Suppressor macrophage treated with lipopolysaccharide for 4 hours (primary cell): ENCODE measurements around the gene TLE4.

Experiments used
- DNase-seq: peaks from one replicate; pipeline ENCODE4 v3.0.0-alpha.2; 2020

TLE4 gene

DNA sequence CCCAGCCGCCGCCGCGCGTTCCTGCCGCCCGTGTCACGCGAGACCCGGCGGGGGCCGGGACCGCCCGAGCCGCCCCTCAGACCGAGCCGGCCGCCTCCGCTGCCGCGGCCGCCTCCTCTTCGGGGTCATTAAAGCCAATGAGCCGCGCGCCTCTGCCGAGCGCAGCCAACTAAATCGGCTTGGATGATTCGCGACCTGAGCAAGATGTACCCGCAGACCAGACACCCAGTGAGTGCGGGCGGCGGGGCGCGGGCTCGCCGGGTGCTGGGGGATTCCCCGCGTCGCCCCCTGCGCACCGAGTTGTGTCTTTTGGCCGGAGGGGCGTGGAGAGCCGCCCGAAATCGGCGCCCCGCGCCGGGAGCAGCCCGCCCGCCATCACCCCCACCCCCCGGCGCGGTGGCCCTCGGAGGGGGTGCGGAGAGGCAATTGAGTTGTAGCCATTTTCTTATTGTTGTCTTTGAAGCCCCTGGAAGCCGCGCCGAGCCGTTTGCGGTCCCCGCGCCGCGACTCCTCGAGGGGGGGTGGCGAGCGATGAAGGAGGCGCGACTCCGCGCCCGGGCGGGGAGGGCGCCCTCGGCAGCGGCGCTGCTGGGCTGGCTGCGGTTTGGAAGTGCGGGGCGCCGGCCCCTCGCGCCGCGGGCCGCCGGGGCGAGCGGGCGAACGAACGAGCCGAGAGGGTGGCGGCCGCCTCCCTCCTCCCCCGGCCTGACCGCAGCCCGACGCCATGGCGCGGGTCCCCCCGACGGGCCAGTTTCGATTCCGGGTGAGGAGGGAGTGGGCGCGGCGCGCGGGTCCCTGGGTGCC lies 1.0 kb downstream of the TLE4 start:
- DNase-seq = peak; percentile 66

DNA sequence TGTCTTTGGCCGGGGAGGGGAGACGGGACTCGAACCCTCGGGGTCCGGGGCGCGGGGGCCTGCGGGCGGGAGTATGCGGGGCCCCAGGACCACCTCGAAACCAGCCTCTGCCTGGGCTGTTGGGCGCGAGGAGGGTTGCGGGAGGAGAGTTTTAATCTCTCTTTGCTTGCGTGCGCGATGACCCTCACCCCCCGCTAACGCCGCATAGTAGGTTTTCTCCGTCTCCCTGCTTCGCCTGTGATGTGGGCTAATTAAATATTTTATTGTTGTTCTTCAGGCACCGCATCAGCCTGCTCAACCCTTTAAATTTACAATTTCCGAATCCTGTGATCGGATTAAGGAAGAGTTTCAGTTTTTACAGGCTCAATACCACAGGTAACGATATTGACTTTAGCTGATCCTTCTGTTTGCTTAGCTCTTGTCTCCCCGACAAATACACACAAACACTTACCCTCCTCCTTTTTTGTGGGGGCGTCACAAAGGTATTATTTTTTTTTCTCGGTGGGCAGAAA lies 1.7 kb downstream of the TLE4 start:
- no peak for DNase-seq

DNA sequence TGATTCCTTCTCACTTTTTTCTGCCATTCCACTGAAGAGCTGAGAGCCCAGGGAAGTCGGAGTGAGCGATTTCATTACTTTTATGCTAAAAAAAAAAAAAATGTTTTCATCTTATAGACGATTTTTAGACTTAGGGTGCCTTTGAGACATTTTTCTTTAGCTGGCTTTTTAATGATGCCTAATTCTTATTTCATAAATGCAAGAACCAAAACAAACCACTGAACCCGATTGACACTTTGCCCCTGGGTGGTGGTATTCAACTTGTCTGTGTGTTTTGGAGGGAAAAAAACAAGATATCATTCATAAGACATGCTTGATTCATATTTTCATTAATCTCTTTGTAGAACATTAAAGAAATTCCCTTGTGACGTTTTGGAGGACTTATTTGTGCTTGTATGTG lies 2.4 kb downstream of the TLE4 start:
- DNase-seq = no peak

DNA sequence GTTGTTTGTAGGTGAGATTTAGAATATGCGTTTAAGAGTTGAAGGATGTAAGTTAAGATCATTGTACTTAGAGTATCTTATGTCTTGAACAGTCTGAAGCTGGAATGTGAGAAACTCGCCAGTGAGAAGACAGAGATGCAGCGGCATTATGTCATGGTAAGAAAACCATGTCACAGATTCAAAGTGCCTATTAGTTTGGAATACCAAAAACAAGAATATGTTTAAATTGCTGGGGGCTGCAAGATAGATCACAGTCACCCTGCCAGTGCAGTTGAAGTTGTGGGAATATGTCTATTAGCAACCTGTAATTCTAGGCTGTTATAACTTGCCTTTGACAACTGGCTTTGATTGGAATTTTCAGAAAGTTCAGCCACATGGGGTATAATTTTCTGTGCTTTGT lies 3.0 kb downstream of the TLE4 start:
- no peak for DNase-seq

DNA sequence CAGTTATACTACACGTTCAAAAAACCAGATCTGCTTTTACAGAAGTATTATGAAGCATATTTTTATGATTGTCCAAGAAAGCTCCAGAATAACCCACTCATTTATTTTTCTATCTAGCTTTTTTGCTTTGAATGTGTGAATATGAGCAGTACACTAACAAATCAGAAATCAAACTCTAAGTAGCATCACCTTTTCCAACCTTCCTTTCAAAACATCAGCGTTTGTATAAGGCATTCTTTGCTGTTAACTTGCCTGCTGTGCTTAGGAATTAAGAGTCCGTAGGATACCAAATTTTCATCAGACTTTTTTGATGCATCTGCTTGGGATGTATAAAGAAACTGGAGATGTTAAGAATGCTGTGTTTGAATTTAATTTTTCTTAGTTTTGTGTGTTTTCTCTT lies 3.8 kb downstream of the TLE4 start:
- no peak for DNase-seq

DNA sequence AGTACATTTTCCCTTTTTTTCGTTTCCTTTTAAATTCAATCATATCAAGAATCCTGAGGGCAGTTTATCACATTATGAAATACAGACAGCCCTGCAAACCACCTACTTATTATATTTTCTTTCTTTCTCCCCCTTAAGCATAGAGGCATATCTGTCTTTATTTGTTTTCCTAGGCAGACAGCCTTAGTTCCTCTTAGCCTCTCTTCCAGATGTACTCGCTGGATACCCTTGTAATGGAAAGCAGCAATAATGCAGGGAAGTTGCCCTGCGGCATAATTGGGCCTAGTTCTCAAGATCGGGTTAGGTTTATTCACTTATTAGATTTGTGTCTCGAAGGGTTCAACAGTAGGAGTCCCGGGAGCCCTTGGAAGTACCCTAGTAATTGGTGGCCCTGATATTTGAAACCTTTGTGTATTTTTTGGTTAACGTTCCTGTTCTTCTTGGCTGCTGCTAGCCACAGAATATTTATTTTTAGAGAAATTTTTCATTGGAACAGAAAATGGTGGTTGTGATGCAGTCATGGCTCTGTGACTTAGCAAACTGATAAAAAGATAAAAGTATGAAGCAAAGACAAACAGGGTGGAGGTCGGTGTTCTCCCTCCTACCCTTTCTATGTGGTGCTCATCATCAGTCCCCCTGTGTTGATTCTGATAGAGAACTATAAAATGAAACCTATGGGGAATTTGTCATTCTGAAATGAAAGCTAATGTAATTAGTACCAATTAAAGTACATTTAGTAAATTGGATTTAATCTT lies 6.4 kb downstream of the TLE4 start:
- no peak for DNase-seq

DNA sequence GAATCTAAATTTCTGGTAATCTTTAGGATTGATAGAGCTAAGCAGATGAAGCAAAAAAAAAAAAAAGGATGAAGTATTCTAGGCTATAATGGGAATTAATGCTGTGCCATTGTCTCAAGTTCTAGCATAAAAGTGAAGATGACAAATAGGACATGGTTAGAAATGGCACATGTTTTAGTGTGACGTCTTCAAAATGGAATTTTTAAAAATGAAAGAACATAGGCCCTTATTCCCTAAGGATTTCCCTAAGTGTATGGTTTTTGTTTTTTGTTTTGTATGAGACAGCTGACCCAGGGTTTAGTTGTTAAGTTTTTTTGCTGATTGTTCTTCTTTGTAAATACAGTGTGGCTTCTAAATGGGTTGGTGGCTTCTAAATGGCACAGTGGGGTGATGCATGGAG lies 7.1 kb downstream of the TLE4 start:
- DNase-seq = no peak

DNA sequence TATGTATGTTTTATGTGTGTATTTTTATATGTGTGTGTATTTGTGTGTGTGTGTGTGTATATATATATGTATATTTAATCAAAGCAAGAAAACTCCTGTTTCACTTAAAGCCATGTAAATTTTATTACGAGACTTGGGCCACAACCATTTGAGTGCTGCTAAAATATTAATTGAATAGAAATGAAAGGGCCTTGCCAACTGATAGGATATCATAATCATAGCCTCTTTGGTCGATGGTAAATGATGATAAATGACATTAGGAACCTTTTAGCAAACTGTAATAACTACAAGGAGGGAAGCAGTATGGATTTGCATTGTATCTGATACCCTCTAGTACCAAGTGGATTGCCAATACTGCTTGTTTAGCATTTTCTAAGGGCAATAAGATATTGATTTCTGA lies 7.9 kb downstream of the TLE4 start:
- DNase-seq = no peak

DNA sequence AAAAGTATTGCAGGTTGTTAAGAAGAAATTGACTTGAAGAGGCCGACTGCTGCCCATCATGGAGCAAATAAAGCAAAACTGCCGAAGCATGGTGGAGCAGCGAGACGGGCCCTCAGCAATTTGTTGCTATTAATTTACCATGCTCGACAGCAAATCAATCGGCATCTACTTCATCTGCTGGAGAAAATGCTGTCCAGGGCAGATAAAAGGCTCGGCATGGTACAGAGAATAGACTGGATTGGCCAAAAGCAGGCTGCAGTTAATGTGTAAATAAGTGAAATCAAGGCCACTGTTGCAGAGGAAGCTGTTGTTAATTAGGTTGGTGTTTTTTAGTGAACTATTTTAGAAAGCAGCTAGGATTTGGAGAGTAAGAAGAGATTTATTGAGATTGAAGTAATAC lies 8.3 kb downstream of the TLE4 start:
- DNase-seq = no peak

DNA sequence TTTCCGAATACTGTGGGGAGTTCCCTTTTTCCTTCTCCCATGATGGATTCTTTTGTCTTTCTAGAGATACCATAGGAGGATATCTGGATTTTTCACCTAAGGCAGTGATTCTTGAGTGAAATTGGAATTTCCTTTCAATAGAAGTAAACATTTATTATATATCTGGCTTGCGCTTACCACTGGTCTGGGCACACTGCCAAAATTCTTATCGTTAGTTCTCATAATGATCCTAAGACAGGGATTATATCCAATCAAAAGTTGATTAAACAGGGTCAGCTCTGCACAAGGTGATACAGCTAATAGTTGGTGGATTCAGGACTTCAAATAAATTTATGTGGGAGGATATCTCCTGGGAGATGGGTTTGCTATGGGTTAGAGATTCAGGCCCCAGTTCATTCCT lies 9.6 kb downstream of the TLE4 start:
- DNase-seq = no peak

DNA sequence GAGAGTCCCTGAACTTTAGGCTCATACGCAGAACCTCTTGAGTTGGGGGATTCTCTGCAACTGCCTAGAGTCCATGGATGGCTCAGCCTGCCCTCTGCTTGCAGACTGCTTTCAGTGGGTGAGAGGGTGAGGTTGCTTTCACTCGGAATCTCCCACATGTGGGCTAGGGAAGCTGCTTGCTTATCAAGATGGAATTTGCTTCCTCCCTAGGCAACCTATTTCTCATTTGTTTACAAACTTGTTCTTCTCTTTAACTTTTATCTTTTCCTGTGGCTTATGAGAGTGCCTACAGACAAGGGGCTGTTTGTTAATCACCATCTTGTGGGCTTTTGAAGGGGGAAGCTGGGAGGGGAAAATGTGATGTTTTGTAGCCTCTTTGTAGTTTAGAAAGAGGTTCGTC lies 10.0 kb downstream of the TLE4 start:
- DNase-seq = no peak

DNA sequence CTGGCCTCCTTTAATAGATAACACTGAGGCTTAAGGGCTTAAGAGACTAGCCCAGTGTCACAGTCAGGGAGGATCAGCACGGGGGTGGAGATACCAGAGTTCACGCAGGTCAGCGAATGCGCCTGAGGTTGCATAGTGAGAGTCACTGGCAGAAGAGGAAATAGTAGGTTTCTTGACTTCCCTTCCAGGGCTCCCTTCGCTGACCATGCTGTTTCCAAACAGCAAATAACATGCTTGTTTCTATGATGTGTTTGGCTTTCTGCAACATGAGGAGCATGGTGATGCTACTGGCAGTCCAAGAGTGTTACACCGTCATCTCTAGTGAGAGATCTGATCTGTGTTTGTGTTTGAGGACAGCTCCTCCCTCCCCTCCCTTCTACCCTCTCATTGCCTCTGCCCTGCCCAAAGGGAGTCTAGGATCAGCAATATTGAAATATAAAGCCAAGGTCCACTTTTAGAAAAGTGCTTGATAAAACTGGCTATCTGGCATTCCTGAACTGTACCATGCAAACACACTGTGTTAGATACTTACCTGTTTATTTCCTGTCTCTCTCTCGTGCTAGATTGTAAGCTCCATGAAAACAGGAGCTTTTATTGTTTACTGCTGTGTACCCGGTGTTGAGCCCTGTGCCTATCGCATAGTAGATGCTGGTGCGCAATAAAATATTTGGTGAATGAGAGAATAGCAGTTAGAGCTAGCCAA lies 12.3 kb downstream of the TLE4 start:
- DNase-seq = peak; percentile 89

DNA sequence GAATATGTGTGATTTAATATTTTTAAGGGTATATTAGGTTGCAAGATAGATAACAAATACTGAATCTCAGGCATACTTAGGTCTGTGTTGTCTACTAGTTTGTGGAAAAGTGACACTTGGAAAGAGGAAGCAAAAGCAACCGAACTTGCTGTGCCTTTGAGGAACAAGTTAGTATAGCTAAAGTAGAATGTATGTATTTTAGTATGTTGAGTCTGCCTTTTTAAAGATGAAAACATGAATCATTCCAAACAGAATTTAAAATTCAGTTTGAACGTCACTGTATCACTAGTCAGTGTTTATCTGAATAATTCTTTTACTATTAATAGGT lies 12.9 kb downstream of the TLE4 start:
- peak; percentile 65 for DNase-seq

DNA sequence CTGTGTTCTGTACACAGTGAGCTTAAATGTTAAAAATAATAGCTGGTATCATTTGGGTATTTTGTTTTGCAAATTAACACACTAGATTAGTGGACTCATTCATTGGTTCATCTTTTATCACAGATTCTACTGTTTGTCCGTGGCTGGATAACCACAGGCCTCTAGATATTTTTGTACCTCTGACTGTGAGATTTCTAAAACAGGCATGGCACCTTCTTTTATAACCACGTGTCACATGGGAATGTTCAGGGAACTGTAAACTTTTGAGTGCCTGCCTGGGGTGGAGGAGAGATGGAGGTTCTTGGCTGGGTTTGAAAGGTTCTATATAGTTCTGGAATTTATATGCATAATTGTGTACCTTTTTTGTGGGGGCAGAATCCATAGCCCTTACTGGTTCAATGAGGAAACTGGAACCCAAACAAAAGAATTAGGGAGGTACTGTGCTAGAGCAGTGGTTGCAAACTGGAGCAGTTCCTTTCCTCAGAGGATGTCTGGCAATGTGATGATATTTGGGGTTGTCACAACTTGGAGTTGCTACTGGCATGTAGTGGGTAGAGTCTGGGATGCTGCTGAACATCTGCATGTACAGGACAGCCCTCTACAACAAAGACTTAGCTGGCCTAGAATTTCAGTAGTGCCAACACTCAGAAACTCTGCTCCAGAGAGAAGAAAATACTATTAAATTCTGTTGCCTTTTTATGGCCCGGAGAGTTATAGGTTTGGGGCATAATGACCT lies 16.9 kb downstream of the TLE4 start:
- no peak for DNase-seq

DNA sequence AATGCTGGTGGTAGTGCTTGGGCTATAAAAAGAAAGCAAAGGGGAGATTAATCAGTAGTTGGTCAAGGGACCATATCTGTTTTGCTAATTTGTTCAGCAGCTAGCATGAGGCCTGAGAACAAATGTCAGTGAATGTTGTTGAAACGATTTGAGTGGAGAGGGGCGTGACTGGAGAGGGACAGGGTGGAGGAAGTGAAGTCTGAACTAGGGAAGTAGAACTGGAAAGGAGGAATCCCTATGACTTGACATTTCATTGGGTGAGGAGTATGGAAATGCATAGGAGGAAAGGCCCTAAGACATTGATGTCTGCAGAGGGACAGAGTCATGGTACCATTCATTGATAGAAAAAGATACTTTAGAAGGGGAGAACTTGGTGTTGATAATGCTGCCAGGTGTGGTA lies 19.7 kb downstream of the TLE4 start:
- DNase-seq = peak; percentile 44

DNA sequence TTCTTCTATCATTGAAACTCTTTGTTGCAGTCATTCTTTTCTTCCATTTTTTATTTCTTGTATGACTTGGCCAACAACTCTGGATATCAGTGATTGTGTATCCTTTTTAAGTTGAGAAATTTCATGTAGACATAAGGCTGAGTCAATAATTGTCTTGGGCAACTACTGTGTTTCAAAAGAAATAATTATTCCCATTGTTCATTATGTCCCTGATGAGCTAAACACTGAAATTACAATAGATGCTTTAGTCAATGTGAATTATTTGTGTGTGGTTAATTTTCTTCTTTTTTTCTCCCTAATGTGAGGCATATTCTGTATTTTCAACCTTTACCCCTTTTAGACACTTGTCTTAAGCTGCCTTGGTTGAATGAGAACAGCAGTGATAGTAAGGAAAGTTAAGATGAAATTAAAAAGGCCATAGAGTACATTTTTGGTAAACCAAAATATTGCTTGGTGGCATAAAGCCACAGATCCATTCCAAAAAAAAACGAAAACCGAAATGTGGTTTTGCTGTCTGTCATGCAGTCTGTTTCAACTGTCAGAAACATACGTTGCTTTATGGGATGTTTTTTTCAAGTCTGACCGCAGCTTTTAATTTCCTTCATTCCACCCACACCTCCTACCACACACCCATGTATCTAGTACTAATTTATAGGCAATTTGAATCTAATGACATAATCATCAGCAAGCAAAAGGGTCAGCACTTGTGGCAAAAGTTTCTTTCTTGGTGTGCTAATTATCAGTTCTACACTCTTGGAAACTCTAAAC lies 21.1 kb downstream of the TLE4 start:
- DNase-seq = no peak

DNA sequence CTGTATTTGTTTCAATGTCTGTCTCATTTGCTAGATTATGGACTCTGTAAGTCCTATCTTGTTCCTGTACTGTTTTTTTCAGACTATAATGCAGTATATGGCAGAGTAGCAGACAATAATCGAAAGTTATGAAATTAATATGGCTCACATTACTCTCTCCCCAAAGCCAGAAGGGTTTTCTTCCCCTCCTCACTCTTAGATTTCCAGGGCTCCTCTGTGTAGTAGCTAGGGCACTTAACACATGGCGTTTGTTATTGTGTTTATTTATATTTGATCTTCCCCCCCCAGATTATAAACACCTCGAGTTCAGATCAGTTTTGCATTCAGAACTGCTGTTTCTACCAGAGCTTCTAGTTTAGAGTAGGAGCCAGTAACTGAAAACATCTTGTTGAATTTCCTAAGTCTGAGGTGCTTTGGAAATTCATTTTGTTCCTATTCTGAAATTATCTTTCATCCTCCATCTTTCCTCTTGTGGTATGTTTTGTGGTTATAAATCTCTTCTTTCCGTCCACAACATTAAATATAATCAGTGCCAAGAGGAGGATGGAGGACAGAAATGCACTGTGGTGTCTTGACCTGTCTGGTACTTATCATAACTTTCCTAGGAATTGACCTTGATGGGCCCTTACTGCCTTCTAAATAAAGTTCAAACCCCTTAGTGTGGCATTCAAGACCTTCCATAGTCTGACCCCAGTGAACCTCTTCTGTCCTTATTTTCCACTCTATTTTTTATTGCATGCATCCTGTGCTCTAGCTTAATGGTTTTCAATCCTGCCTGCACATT lies 27.0 kb downstream of the TLE4 start:
- no peak for DNase-seq

DNA sequence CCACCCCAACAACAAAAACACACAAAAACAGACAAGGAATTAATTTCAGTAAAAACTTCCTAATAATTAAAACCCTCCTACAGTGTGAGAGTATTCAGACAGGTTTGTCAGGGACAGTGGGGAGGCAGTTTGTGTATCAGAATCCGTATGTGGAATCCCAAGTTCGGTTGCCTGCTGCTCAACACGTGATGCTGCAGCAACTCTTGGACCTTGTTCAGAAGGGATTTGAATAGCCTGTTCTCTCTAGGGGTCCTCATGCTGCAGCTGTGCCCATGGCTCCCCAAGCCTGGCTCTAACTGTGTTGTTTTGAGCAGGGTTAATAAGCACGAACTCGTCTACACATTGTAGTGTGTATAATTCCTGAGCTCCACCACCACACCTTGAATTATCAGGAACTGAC lies 28.7 kb downstream of the TLE4 start:
- no peak for DNase-seq

DNA sequence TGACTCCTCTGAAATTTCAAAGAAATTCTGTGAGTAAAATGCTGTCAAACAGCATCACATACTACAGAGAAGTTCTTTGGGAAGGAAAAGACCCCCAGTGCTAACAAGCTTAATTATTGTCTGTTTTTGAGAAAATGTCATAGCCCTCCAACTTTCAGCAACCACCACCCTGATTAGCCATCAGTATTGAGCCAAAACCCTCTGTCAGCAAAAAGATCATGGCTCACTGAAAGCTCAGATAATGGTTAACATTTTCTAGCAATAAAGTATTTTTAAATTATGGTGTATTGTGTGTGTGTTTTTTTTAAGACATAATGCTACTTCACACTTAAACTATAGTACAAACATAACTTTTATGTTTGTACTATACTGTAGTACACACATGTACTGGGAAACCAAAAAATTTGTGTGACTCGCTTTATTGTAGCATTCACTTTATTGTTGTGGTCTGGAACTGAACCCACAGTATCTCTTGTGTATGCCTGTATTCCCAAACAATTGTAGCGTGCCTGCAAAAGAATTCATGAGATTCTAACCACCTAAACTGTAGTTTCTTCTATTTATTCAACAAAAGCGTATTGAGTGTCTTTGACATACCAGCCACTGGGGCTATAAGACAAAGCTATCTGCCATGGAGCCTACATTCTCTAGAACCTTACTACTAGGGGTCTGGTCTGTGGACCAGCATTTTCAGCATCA lies 31.6 kb downstream of the TLE4 start:
- DNase-seq = no peak

DNA sequence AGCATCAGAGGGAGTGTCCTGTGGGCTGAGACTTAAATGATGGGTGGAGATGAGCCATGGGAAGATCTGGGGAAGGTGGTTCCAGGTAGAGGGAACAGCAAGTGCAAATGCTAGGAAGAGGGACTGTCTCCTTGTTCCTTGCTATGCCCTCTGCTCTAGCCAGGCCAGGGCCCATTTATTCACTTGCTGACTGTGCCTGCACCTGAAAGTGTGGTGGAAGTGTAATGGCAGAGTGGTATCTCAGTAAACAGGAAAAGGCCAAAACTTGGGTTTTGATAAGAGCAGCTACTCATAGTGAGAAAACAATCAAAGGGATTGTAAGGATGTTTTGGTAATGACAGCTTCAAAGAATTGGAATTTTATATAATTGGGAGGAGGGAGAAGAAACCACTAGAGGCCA lies 32.4 kb downstream of the TLE4 start:
- no peak for DNase-seq
